VCaP (cell line): ENCODE measurements around the gene PTGS2.

Source experiments
- H3K27ac ChIP-seq: fragments of 450-650 bp; 2 replicates; pipeline ENCODE4 v1.5.1; 2017
- TF ChIP-seq, protein P1 (sequence below): fragments of 450-650 bp; conservative IDR thresholded peaks from 2 replicates; pipeline ENCODE4 v1.5.1; 2017; ENCODE audit warnings: mild to moderate bottlenecking, moderate library complexity

PTGS2 gene

DNA sequence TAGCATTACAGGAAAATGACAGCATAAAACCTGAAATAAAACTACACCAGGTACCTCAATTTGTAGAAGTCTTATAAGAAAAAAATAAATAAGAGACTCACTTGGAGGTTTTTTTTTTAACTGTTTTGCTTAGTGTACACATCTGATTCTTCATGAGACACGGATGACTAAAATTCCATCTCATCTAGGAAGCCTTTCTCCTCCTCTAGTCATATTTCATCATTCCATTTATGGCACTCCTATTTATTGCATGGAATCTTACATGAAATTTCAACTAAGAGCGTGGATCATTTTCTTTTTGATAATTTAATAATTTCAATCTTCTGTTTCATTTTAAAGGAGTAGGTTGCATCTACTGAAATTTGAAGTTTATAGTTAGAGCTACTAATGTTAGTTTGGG, 1.6 kb upstream of the PTGS2 start:
- no peak overlapping the region for H3K27ac ChIP-seq
- TF ChIP-seq, protein P1, sequence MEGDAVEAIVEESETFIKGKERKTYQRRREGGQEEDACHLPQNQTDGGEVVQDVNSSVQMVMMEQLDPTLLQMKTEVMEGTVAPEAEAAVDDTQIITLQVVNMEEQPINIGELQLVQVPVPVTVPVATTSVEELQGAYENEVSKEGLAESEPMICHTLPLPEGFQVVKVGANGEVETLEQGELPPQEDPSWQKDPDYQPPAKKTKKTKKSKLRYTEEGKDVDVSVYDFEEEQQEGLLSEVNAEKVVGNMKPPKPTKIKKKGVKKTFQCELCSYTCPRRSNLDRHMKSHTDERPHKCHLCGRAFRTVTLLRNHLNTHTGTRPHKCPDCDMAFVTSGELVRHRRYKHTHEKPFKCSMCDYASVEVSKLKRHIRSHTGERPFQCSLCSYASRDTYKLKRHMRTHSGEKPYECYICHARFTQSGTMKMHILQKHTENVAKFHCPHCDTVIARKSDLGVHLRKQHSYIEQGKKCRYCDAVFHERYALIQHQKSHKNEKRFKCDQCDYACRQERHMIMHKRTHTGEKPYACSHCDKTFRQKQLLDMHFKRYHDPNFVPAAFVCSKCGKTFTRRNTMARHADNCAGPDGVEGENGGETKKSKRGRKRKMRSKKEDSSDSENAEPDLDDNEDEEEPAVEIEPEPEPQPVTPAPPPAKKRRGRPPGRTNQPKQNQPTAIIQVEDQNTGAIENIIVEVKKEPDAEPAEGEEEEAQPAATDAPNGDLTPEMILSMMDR: no peak

DNA sequence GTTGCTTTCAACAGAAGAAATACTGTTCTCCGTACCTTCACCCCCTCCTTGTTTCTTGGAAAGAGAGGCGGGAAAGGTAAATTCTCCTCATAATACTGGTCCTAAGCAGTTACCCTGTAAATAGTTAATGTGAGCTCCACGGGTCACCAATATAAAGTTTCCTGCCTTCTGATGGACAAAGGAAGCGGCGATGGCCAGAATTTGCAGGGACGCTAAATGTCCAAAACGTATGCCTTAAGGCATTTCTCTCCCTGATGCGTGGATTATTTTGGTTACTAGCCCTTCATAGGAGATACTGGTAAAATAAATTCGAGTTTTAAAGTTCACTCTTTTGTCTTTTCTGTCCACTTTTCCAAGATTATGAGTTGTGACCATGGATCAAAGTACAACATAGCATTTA, 898 bp upstream of the PTGS2 start:
- H3K27ac ChIP-seq: no peak overlapping the region
- TF ChIP-seq, protein P1: no peak

DNA sequence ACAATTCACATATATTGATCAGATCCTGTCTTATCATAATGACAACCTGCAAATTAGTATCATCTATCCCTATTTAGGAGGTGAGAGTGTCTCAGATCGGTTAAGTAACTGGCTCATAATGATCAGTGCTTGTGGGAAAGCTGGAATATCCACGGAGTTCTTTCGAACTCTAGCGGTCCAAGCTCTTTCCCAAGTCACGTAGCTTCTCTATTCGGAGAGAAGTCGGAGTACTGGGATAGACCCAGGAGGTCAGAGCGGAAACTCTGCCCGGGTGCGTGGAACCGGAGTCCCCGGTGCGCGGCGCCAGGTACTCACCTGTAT, 339 bp downstream of the PTGS2 start:
- no peak overlapping the region for H3K27ac ChIP-seq
- TF ChIP-seq, protein P1: no peak

DNA sequence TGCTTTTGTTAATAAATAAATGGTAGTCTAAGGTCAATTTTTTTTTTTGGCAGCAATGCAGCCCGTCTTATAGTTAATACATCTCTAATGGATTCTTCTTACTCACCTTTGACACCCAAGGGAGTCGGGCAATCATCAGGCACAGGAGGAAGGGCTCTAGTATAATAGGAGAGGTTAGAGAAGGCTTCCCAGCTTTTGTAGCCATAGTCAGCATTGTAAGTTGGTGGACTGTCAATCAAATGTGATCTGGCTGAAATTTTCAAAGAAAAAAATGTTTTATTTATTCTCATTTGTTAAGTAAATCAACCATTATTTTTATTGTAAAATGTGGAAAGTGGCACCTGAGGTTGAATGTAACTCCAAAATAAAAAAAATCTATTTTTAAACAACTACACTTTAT, 2.1 kb downstream of the PTGS2 start:
- H3K27ac ChIP-seq: no peak overlapping the region
- TF ChIP-seq, protein P1: no peak

DNA sequence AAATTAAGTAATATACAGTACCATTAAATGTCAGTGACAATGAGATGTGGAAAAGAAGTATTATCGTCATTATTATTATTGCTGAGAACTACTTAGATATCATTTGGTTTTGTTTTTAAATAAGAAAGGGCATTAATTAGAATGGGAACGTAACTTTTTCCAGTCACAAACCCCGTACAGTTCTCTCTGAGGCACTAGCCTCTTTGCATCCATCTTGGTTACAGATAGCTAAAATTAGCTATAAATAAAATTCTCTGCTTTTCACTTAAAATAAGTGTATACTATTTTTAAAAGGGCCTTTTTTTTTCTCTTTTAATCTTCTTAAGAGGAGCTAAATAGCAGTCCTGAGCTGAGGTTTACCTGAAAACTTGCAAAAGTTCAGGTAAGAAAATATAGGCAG, 7.6 kb downstream of the PTGS2 start:
- TF ChIP-seq, protein P1: no peak
- H3K27ac ChIP-seq: no peak overlapping the region

DNA sequence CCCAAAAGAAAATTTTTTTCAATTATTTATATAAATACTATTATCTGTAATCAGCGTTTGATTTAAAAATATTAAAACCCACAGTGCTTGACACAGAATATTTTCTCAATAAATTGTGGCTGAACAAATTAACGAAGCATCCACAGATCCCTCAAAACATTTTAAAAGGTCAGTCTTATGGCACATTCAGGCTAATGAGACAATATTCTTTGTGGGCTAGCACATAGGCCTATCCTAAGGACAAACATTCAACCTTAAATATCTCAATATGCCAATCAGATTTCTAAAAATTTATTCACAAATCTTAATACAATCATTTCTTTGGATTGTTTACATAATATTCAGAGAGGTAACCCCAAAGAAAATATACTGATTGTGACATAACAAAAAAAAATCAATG, 8.1 kb downstream of the PTGS2 start:
- no peak overlapping the region for H3K27ac ChIP-seq
- TF ChIP-seq, protein P1: no peak

DNA sequence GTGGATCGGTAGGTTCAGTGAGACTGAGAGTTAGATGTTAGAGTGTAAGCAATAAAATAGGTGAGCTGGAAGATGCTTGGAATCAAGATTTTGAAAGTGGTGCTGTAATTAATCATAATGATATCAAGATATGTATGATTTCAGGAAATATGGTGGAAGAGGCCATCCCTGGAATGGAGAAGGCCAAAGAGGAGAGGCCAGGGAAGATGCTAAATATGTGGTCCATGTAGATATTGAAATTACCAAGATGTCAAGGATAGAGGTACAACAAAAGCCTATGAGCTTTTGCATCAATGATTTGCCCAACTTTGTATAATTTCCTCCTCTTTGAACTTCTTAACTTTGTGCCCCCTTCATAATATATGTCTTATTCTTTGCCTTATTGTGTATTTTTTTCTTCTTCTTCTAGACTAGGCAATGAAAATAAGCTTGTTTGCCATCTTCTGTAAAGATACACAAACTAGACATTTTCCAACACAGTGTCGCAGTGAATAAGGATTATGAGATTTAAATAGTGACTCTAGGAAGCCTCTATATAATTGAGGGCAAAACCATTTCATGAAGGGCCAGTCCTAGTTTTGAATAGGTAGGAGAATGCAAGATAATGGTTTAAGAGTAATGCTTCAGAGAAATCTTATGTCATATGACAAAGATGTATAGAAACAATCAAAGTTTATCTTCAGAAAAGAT, 8.9 kb downstream of the PTGS2 start:
- TF ChIP-seq, protein P1: no peak
- no peak overlapping the region for H3K27ac ChIP-seq
